AG04450 (cell line): ENCODE measurements around the gene TMEM168. TPM values are rescaled to one million over a fixed set of nuclear protein-coding genes. Genes with fewer than 3 reads are reported as not detected.
"Not testable (repeated sequence)": the region's sequence is repeated elsewhere in the genome, so short reads cannot be mapped to it uniquely, and the experiment has no call there.

Experiments
- CTCF ChIA-PET: fragments of 300-600, 350-600 bp; formaldehyde crosslinking; extraction: SDS; loops from one replicate; lab custom pipeline; 2022; ENCODE audit warnings: antibody characterized with exemption, inconsistent platforms; lab: Charles Lee
- POLR2A ChIA-PET: fragments of 350-600 bp; formaldehyde crosslinking; extraction: SDS; loops from one replicate; lab custom pipeline; 2021; ENCODE audit warnings: antibody characterized with exemption, inconsistent platforms; lab: Yijun Ruan, JAX
- DNase-seq: peaks from one replicate; pipeline ENCODE4 v3.0.0-alpha.2; 2011; ENCODE audit warnings: low read depth, low spot score
- H3K27ac ChIP-seq: one replicate; pipeline ENCODE4 v1.5.1; 2012; ENCODE audit warnings: low read depth, low read length, control low read depth
- H3K27me3 ChIP-seq: one replicate; pipeline ENCODE4 v1.6.0; 2012; ENCODE audit warnings: low read length; ENCODE audit not compliant: control insufficient read depth, insufficient read depth
- H3K4me3 ChIP-seq: 2 replicates; pipeline ENCODE4 v1.5.1; 2011; ENCODE audit warnings: mild to moderate bottlenecking, low read depth, low read length, control low read depth
- H3K9me3 ChIP-seq: 2 replicates; pipeline ENCODE4 v1.5.1; 2012; ENCODE audit warnings: low read length; ENCODE audit not compliant: control insufficient read depth, insufficient read depth
- CTCF ChIP-seq: IDR thresholded peaks from 2 replicates; pipeline ENCODE4 v1.5.1; 2011; ENCODE audit warnings: low read depth, low read length, control low read depth, inconsistent platforms
- polyA minus RNA-seq: library from RNA; depleted of rRNA, polyadenylated mRNA; stranded (reverse); fragments of >200 nt; gene quantifications from 2 replicates; pipeline ENCODE4 v1.2.3, GENCODE V29; 2011; rRNA and poly(A)+ RNA removed
- polyA plus RNA-seq: library from polyadenylated mRNA; depleted of rRNA; stranded (reverse); fragments of >200 nt; gene quantifications from 2 replicates; pipeline ENCODE4 v1.2.3, GENCODE V29; 2011; rRNA removed

Gene TMEM168
- polyA plus RNA-seq (28.3 and 34.9 TPM in 2 replicates), polyA minus RNA-seq (19.5 and 32.6 TPM in 2 replicates)

GRCh38 chr7:112789817-112790585 is at the start of gene TMEM168:
Gene TMEM168 (minus strand): TSS chr7:112790393. CDS start chr7:112784825, 5,568 bp downstream.
- Histone ChIP-seq H3K4me3 (peak within 1 kb of the TSS; percentile 92), H3K9me3 (no peaks in the 10 kb centered on the region), H3K27ac (peak within 1 kb of the TSS; percentile 95), H3K27me3 (no peaks in the 10 kb centered on the region)
- ChIA-PET CTCF (interaction anchor here (1.0 kb wide), 2 partner anchors 10 to 56 kb away, joined by 3 to 4 read pairs; no protein-coding TSS in a partner anchor), POLR2A (interaction anchor here (0.6 to 1.2 kb wide), 4 partner anchors 9 to 219 kb away, joined by 3 to 4 read pairs (median 4); a partner anchor contains a TSS)
- 0 out of 2 replicates have a peak, but pooled peaks have one; percentile 1 for TF ChIP-seq CTCF
- DNase-seq, result peak; percentile 42

DNA sequence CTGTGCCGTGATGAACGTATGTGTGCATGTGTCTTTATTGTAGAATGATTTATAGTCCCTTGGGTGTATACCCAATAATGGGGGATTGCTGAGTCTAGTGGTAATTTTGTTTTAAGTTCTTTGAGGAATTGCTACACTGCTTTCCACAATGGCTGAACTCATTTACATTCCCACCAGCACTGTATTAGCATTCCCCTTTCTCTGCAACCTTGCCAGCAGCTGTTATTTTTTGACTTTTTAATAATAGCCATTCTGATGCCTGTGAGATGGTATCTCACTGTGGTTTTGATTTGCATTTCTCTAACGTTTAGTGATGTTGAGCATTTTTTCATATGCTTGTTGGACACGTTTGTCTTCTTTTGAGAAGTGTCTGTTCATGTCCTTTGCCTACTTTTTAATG is 45.7 kb upstream of the TMEM168 start:
- H3K27me3 ChIP-seq, DNase-seq, POLR2A ChIA-PET, CTCF ChIA-PET, H3K9me3 ChIP-seq, H3K4me3 ChIP-seq, H3K27ac ChIP-seq: not testable (repeated sequence)

GRCh38 chr7:112833082-112833481 is 42.9 kb upstream of the TMEM168 start:
- Histone ChIP-seq H3K27me3 (no peaks in the 10 kb centered on the region), H3K4me3 (no peak overlapping the region), H3K27ac (no peak overlapping the region), H3K9me3 (no peaks in the 10 kb centered on the region)
- CTCF ChIA-PET, result interaction anchor here (1.4 kb wide), 1 partner anchor 17 kb away, joined by 3 read pairs; no protein-coding TSS in a partner anchor
- no peak for TF ChIP-seq CTCF
- no peak for DNase-seq
- POLR2A ChIA-PET, result no interaction called here

GRCh38 chr7:112830769-112831168 is 40.6 kb upstream of the TMEM168 start:
- ChIA-PET POLR2A (no interaction called here), CTCF (no interaction called here)
- Histone ChIP-seq H3K4me3 (no peak overlapping the region), H3K9me3 (no peaks in the 10 kb centered on the region), H3K27ac (no peak overlapping the region), H3K27me3 (no peaks in the 10 kb centered on the region)
- no peak for DNase-seq
- TF ChIP-seq CTCF, result no peak

DNA sequence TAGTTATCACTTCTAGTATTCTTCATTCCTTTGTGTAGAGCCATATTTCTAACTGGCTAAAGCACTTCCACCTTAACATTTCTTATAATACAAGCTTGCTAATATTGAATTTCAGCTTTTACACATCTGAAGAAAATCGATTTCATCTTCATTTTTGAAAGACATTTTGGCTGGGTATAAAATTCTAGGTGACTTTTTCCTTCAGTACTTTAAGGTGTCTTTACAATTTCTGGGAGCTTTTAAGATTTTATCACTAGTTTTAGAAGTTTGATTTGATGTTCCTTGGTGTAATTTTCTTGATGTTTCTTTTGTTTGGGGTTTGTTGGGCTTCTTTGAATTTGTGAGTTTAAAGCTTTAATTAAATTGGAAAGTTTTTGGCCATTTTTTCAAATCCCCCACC is 38.5 kb upstream of the TMEM168 start:
- no peaks in the 10 kb centered on the region for H3K27me3 ChIP-seq
- no peak for TF ChIP-seq CTCF
- H3K4me3 ChIP-seq, result no peak overlapping the region
- no peak for DNase-seq
- H3K9me3 ChIP-seq, result no peaks in the 10 kb centered on the region
- H3K27ac ChIP-seq, result no peak overlapping the region
- POLR2A ChIA-PET, result no interaction called here
- CTCF ChIA-PET, result no interaction called here
